ENCODE data around the gene PSG3.
"Not testable (repeated sequence)": the region's sequence is repeated elsewhere in the genome, so short reads cannot be mapped to it uniquely, and the experiment has no call there.

PSG3 gene

GRCh38 chr19:42740381-42740780, at the start of gene PSG3:
Gene PSG3 (minus strand): TSS chr19:42740481. CDS start chr19:42740384, 97 bp downstream.
- not testable (repeated sequence) for DNase-seq (ENCODE audit: low read depth)

GRCh38 chr19:42788766-42789165, 48.5 kb upstream of the PSG3 start:
- peak; percentile 17 for DNase-seq (ENCODE audit: low read depth)

GRCh38 chr19:42787766-42788165, 47.5 kb upstream of the PSG3 start:
- peak; percentile 51 for DNase-seq (ENCODE audit: low read depth)

GRCh38 chr19:42776750-42777612, 36.7 kb upstream of the PSG3 start:
- DNase-seq (ENCODE audit: low read depth), result peak; percentile 78

- not testable (repeated sequence) for DNase-seq (ENCODE audit: low read depth)
Measured at GRCh38 chr19:42774510-42775158, 34.4 kb upstream of the PSG3 start.

GRCh38 chr19:42767319-42767718, 27.0 kb upstream of the PSG3 start:
- not testable (repeated sequence) for DNase-seq (ENCODE audit: low read depth)

GRCh38 chr19:42766871-42767270, 26.6 kb upstream of the PSG3 start:
- not testable (repeated sequence) for DNase-seq (ENCODE audit: low read depth)

- DNase-seq (ENCODE audit: low read depth), result no peak
Measured at GRCh38 chr19:42764836-42765235, 24.6 kb upstream of the PSG3 start.

- peak; percentile 25 for DNase-seq (ENCODE audit: low read depth)
Measured at GRCh38 chr19:42762789-42763188, 22.5 kb upstream of the PSG3 start.

GRCh38 chr19:42761924-42762295, 21.6 kb upstream of the PSG3 start:
- not testable (repeated sequence) for DNase-seq (ENCODE audit: low read depth)

GRCh38 chr19:42760954-42761923, 21.0 kb upstream of the PSG3 start:
- DNase-seq (ENCODE audit: low read depth), result peak; percentile 96

- peak; percentile 37 for DNase-seq (ENCODE audit: low read depth)
Measured at GRCh38 chr19:42758667-42759066, 18.4 kb upstream of the PSG3 start.

- not testable (repeated sequence) for DNase-seq (ENCODE audit: low read depth)
Measured at GRCh38 chr19:42752246-42752645, 12.0 kb upstream of the PSG3 start.

GRCh38 chr19:42741726-42742607, 1.7 kb upstream of the PSG3 start:
- DNase-seq (ENCODE audit: low read depth), result peak; percentile 47

- peak; percentile 64 for DNase-seq (ENCODE audit: low read depth)
Measured at GRCh38 chr19:42737581-42738011, 2.7 kb downstream of the PSG3 start.

- not testable (repeated sequence) for DNase-seq (ENCODE audit: low read depth)
Measured at GRCh38 chr19:42728341-42728740, 11.9 kb downstream of the PSG3 start.

- not testable (repeated sequence) for DNase-seq (ENCODE audit: low read depth)
Measured at GRCh38 chr19:42714000-42714399, 26.3 kb downstream of the PSG3 start.

- peak; percentile 31 for DNase-seq (ENCODE audit: low read depth)
Measured at GRCh38 chr19:42712753-42713152, 27.5 kb downstream of the PSG3 start.

- DNase-seq (ENCODE audit: low read depth), result not testable (repeated sequence)
Measured at GRCh38 chr19:42710986-42711385, 29.3 kb downstream of the PSG3 start.

- DNase-seq (ENCODE audit: low read depth), result no peak
Measured at GRCh38 chr19:42697884-42698283, 42.4 kb downstream of the PSG3 start.
